NCI-H774 (cell line): ENCODE results near the gene ONECUT1.

Experiments used
- DNase-seq: peaks from one replicate; lab custom pipeline; 2025; lab: John Stamatoyannopoulos, UW

Gene ONECUT1

GRCh38 chr15:52796753-52797520 lies 6.8 kb upstream of the ONECUT1 start:
- DNase-seq = no peak

GRCh38 chr15:52796228-52796521 lies 6.0 kb upstream of the ONECUT1 start:
- DNase-seq = no peak

GRCh38 chr15:52795464-52796227 lies 5.5 kb upstream of the ONECUT1 start:
- no peak for DNase-seq

GRCh38 chr15:52794665-52795463 lies 4.7 kb upstream of the ONECUT1 start:
- no peak for DNase-seq

GRCh38 chr15:52791776-52792175 lies 1.6 kb upstream of the ONECUT1 start:
- DNase-seq = no peak

GRCh38 chr15:52790941-52791751 lies 1.0 kb upstream of the ONECUT1 start:
- DNase-seq = no peak

GRCh38 chr15:52789601-52790168 lies 451 bp downstream of the ONECUT1 start:
- no peak for DNase-seq

- no peak for DNase-seq
Measured at GRCh38 chr15:52789008-52789600, 1.0 kb downstream of the ONECUT1 start.

GRCh38 chr15:52788099-52788986 lies 1.8 kb downstream of the ONECUT1 start:
- no peak for DNase-seq

- no peak for DNase-seq
Measured at GRCh38 chr15:52787549-52788098, 2.5 kb downstream of the ONECUT1 start.

GRCh38 chr15:52787123-52787503 lies 3.0 kb downstream of the ONECUT1 start:
- no peak for DNase-seq

GRCh38 chr15:52786436-52787122 lies 3.6 kb downstream of the ONECUT1 start:
- no peak for DNase-seq

- no peak for DNase-seq
Measured at GRCh38 chr15:52785672-52786406, 4.3 kb downstream of the ONECUT1 start.

GRCh38 chr15:52784799-52785671 lies 5.1 kb downstream of the ONECUT1 start:
- DNase-seq = no peak

- no peak for DNase-seq
Measured at GRCh38 chr15:52783929-52784798, 6.0 kb downstream of the ONECUT1 start.

GRCh38 chr15:52783191-52783829 lies 6.8 kb downstream of the ONECUT1 start:
- DNase-seq = no peak
